HG03354 (cell line): ENCODE data around the gene GIMAP8.

Experiments used
- ATAC-seq: cut with Tn5 transposase; IDR thresholded peaks from one replicate; pipeline ENCODE4 v1.9.1; 2021; ENCODE audit warnings: mild to moderate bottlenecking; ENCODE audit not compliant: unreplicated experiment, poor library complexity, severe bottlenecking

Gene GIMAP8

GRCh38 chr7:150450491-150451001, at the start of gene GIMAP8:
TSS of gene GIMAP8 (plus strand) at chr7:150450630. CDS start at chr7:150466699, 16,069 bp downstream.
- ATAC-seq = peak; percentile 46

GRCh38 chr7:150400788-150401423, 49.5 kb upstream of the GIMAP8 start:
- ATAC-seq = no peak

- ATAC-seq = no peak
Measured at GRCh38 chr7:150401424-150401790, 49.0 kb upstream of the GIMAP8 start.

- no peak for ATAC-seq
Measured at GRCh38 chr7:150401861-150402631, 48.4 kb upstream of the GIMAP8 start.

- ATAC-seq = no peak
Measured at GRCh38 chr7:150402671-150403321, 47.6 kb upstream of the GIMAP8 start.

GRCh38 chr7:150403376-150404171, 46.9 kb upstream of the GIMAP8 start:
- ATAC-seq = no peak

GRCh38 chr7:150404172-150404804, 46.1 kb upstream of the GIMAP8 start:
- ATAC-seq = no peak

GRCh38 chr7:150404805-150405583, 45.4 kb upstream of the GIMAP8 start:
- ATAC-seq = peak; percentile 57

GRCh38 chr7:150405584-150406311, 44.7 kb upstream of the GIMAP8 start:
- no peak for ATAC-seq

GRCh38 chr7:150406312-150406566, 44.2 kb upstream of the GIMAP8 start:
- ATAC-seq = no peak

GRCh38 chr7:150406567-150407421, 43.6 kb upstream of the GIMAP8 start:
- peak; percentile 65 for ATAC-seq

GRCh38 chr7:150407588-150408392, 42.6 kb upstream of the GIMAP8 start:
- ATAC-seq = no peak

- no peak for ATAC-seq
Measured at GRCh38 chr7:150408393-150409299, 41.8 kb upstream of the GIMAP8 start.

GRCh38 chr7:150409300-150410030, 41.0 kb upstream of the GIMAP8 start:
- ATAC-seq = no peak

- no peak for ATAC-seq
Measured at GRCh38 chr7:150410131-150410530, 40.3 kb upstream of the GIMAP8 start.
